Measurements from ENCODE around the gene MMP23B. TPM values are rescaled to one million over a fixed set of nuclear protein-coding genes. Genes with fewer than 3 reads are reported as not detected.
A peak's percentile ranks its signal among the peaks of the same experiment; 100 is the strongest.

MMP23B gene
- total RNA-seq, 1 donor from 2014 or later = 93.8 TPM

GRCh38 chr1:1605034-1605591 lies 26.9 kb upstream of the MMP23B start:
- H3K27ac ChIP-seq (replicated peaks) = no peak overlapping the region
- H3K9me3 ChIP-seq (replicated peaks) = no peaks in the 10 kb centered on the region
- TF ChIP-seq, protein P1, sequence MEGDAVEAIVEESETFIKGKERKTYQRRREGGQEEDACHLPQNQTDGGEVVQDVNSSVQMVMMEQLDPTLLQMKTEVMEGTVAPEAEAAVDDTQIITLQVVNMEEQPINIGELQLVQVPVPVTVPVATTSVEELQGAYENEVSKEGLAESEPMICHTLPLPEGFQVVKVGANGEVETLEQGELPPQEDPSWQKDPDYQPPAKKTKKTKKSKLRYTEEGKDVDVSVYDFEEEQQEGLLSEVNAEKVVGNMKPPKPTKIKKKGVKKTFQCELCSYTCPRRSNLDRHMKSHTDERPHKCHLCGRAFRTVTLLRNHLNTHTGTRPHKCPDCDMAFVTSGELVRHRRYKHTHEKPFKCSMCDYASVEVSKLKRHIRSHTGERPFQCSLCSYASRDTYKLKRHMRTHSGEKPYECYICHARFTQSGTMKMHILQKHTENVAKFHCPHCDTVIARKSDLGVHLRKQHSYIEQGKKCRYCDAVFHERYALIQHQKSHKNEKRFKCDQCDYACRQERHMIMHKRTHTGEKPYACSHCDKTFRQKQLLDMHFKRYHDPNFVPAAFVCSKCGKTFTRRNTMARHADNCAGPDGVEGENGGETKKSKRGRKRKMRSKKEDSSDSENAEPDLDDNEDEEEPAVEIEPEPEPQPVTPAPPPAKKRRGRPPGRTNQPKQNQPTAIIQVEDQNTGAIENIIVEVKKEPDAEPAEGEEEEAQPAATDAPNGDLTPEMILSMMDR (IDR thresholded peaks at IDR 0.05; ENCODE audit: borderline replicate concordance) = no peak
- H3K4me1 ChIP-seq = peaks cover 8% of the 10 kb centered on the region
- H3K36me3 ChIP-seq = no peaks in the 10 kb centered on the region
- peaks cover 48% of the 10 kb centered on the region for H3K27me3 ChIP-seq (ENCODE audit: low read depth)
- H3K4me3 ChIP-seq = no peak overlapping the region
- DNase-seq = no peak
- intact Hi-C loops (cut with micrococcal nuclease) = no loop called here

DNA sequence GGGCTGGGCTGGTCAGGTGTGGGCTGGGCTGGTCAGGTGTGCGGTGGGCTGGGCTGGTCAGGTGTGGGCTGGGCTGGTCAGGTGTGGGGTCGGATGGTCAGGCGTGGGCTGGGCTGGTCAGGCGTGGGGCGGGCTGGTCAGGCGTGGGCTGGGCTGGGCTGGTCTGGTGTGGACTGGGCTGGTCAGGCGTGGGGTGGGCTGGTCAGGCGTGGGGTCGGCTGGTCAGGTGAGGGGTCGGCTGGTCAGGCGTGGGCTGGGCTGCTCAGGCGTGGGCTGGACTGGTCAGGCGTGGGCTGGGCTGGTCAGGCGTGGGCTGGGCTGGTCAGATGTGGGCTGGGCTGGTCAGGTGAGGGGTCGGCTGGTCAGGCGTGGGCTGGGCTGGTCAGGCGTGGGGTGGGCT lies 26.2 kb upstream of the MMP23B start:
- TF ChIP-seq, protein P1 (IDR thresholded peaks at IDR 0.05; ENCODE audit: borderline replicate concordance) = no peak
- H3K36me3 ChIP-seq = no peaks in the 10 kb centered on the region
- peaks cover 42% of the 10 kb centered on the region for H3K27me3 ChIP-seq (ENCODE audit: low read depth)
- H3K9me3 ChIP-seq (replicated peaks) = no peaks in the 10 kb centered on the region
- no peak overlapping the region for H3K27ac ChIP-seq (replicated peaks)
- DNase-seq = no peak
- peaks cover 2% of the 10 kb centered on the region for H3K4me1 ChIP-seq
- no peak overlapping the region for H3K4me3 ChIP-seq
- intact Hi-C loops (cut with micrococcal nuclease) = no loop called here

DNA sequence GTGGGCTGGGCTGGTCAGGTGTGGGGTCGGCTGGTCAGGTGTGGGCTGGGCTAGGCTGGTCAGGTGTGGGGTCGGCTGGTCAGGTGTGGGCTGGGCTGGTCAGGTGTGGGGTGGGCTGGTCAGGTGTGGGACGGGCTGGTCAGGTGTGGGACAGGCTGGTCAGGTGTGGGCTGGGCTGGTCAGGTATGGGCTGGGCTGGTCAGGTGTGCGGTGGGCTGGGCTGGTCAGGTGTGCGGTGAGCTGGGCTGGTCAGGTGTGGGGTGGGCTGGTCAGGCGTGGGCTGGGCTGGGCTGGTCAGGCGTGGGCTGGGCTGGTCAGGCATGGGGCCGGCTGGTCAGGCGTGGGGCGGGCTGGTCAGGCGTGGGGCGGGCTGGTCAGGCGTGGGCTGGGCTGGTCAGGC lies 25.7 kb upstream of the MMP23B start:
- TF ChIP-seq, protein P1 (IDR thresholded peaks at IDR 0.05; ENCODE audit: borderline replicate concordance) = no peak
- Histone ChIP-seq H3K27ac (replicated peaks) (no peak overlapping the region), H3K4me1 (no peaks in the 10 kb centered on the region), H3K9me3 (replicated peaks) (no peaks in the 10 kb centered on the region), H3K36me3 (no peaks in the 10 kb centered on the region), H3K27me3 (ENCODE audit: low read depth) (peaks cover 36% of the 10 kb centered on the region), H3K4me3 (no peak overlapping the region)
- DNase-seq = no peak
- intact Hi-C loops (cut with micrococcal nuclease) = no loop called here

DNA sequence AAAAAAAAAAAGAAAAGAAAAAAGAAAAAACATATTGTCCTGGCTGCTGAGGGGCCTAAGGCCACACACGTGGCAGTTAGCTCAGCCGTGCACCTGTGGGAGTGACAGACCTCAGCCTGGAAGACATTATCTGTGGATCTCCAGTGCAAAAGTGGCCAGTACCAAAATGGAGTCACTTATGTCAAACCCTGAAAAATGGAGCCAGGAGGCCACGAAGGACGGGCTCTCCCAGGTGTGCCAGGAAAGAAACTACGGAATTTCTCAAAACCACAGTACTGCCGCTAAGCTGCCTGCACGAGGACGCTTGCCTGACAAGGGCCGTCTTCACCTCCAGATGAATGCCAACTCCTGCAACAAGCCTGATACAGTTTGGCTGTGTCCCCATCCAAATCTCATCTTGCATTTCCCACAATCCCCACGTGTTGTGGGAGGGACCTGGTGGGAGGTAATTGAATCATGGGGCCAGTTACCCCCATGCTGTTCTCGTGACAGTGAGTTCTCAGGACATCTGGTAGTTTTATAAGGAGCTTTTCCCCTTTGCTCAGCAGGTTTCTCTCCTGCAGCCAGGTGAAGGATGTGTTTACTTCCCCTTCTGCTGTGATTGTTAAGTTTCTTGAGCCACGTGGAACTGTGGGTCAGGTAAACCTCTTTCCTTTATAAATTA lies 22.0 kb upstream of the MMP23B start:
- Histone ChIP-seq H3K27me3 (ENCODE audit: low read depth) (peaks cover under 1% of the 10 kb centered on the region), H3K4me1 (peaks cover 18% of the 10 kb centered on the region), H3K27ac (replicated peaks) (no peak overlapping the region), H3K36me3 (no peaks in the 10 kb centered on the region), H3K4me3 (no peak overlapping the region), H3K9me3 (replicated peaks) (no peaks in the 10 kb centered on the region)
- intact Hi-C loops (cut with micrococcal nuclease) = no loop called here
- TF ChIP-seq, protein P1 (IDR thresholded peaks at IDR 0.05; ENCODE audit: borderline replicate concordance) = no peak
- no peak for DNase-seq

- Histone ChIP-seq H3K27ac (replicated peaks) (peak overlapping the region; percentile 30), H3K27me3 (ENCODE audit: low read depth) (no peaks in the 10 kb centered on the region), H3K4me1 (peaks cover 23% of the 10 kb centered on the region), H3K4me3 (no peak overlapping the region), H3K36me3 (no peaks in the 10 kb centered on the region), H3K9me3 (replicated peaks) (no peaks in the 10 kb centered on the region)
- DNase-seq = no peak
- TF ChIP-seq, protein P1 (IDR thresholded peaks at IDR 0.05; ENCODE audit: borderline replicate concordance) = no peak
- intact Hi-C loops (cut with micrococcal nuclease) = no loop called here
Measured at GRCh38 chr1:1610796-1611195, 21.2 kb upstream of the MMP23B start.

All from left ventricle myocardium inferior (tissue), 1 donor.